Cardiac muscle cell (in vitro differentiated cells and primary cell): Measurements from ENCODE around the gene GZMH. TPM values are rescaled to one million over a fixed set of nuclear protein-coding genes. Genes with fewer than 3 reads are reported as not detected.

Experiments used
- DNase-seq, 2 donors: peaks; one replicate each; pipeline versions ENCODE4 v3.0.0 to v3.0.0-alpha.2; 2010 to 2017; ENCODE audit warnings: low read depth in 1 of 2, low spot score in 1 of 2
- H3K27ac ChIP-seq: fragments of 200-600 bp; sonication (generic); 2 replicates; pipeline ENCODE4 v1.5.1; 2016
- H3K27me3 ChIP-seq: fragments of 200-600 bp; sonication (generic); 2 replicates; pipeline ENCODE4 v1.6.0; 2016; ENCODE audit warnings: control low read depth
- H3K36me3 ChIP-seq: fragments of 200-600 bp; sonication (generic); 2 replicates; pipeline ENCODE4 v1.5.1; 2016; ENCODE audit warnings: control low read depth
- H3K4me1 ChIP-seq: fragments of 200-600 bp; sonication (generic); 2 replicates; pipeline ENCODE4 v1.8.1; 2017; ENCODE audit warnings: low read depth, mild to moderate bottlenecking, mixed run types
- H3K4me3 ChIP-seq: fragments of 200-600 bp; sonication (generic); 2 replicates; pipeline ENCODE4 v1.5.1; 2016; ENCODE audit warnings: mild to moderate bottlenecking
- H3K9me3 ChIP-seq: fragments of 200-600 bp; sonication (generic); 2 replicates; pipeline ENCODE4 v1.5.1; 2017; ENCODE audit warnings: low read depth, mild to moderate bottlenecking, control low read depth
- CTCF ChIP-seq: IDR thresholded peaks from 2 replicates; pipeline ENCODE4 v1.5.1; 2012; ENCODE audit warnings: low read depth, mild to moderate bottlenecking, low read length
- polyA plus RNA-seq: library from polyadenylated mRNA; unstranded; fragments of >200 nt; fragmentation: Nextera tagmentation; extraction: Ambion mirVana; gene quantifications from 2 replicates; pipeline ENCODE4 v1.2.1, GENCODE V29; 2016
- total RNA-seq: library from RNA; depleted of rRNA; stranded (reverse); fragments of >200 nt; gene quantifications from 2 replicates; pipeline ENCODE4 v1.2.3, GENCODE V29; 2016

Gene GZMH
- total and polyA plus RNA-seq, 2 experiments from 2014 or later: not detected

- H3K27ac ChIP-seq: no peak overlapping the region
- H3K36me3 ChIP-seq: no peaks in the 10 kb centered on the region
Observed at GRCh38 chr14:24578558-24578957, 30.9 kb downstream of the GZMH start.

GRCh38 chr14:24576771-24577170 lies 32.7 kb downstream of the GZMH start:
- Histone ChIP-seq H3K27me3 (no peaks in the 10 kb centered on the region), H3K9me3 (no peaks in the 10 kb centered on the region), H3K4me3 (no peak overlapping the region), H3K36me3 (no peaks in the 10 kb centered on the region), H3K4me1 (no peaks in the 10 kb centered on the region), H3K27ac (no peak overlapping the region)
- no peak for TF ChIP-seq CTCF
- no peak for DNase-seq

More at GRCh38 chr14:24578558-24578957, 30.9 kb downstream of the GZMH start:
- Histone ChIP-seq H3K27me3 (no peaks in the 10 kb centered on the region), H3K4me3 (no peak overlapping the region), H3K9me3 (no peaks in the 10 kb centered on the region), H3K4me1 (no peaks in the 10 kb centered on the region)
- TF ChIP-seq CTCF: no peak
- no peak for DNase-seq

- Histone ChIP-seq H3K27ac (no peak within 1 kb of the TSS), H3K4me3 (no peak within 1 kb of the TSS), H3K36me3 (no peaks in the 10 kb centered on the region), H3K27me3 (no peaks in the 10 kb centered on the region), H3K9me3 (no peaks in the 10 kb centered on the region), H3K4me1 (no peaks in the 10 kb centered on the region)
- no peak for TF ChIP-seq CTCF
- no peak for DNase-seq
Observed at GRCh38 chr14:24576182-24576581, 33.3 kb downstream of the GZMH start, which contains the start of gene CTSG. TSS of gene CTSG (minus strand) at chr14:24576250. CDS start at chr14:24576223, 27 bp downstream.

- H3K4me3 ChIP-seq: no peak overlapping the region
- no peaks in the 10 kb centered on the region for H3K36me3 ChIP-seq
- no peak overlapping the region for H3K27ac ChIP-seq
- no peak for TF ChIP-seq CTCF
- no peaks in the 10 kb centered on the region for H3K27me3 ChIP-seq
- H3K9me3 ChIP-seq: no peaks in the 10 kb centered on the region
- H3K4me1 ChIP-seq: no peaks in the 10 kb centered on the region
- DNase-seq: no peak
Observed at GRCh38 chr14:24574206-24574774, 35.2 kb downstream of the GZMH start.

- Histone ChIP-seq H3K27me3 (no peaks in the 10 kb centered on the region), H3K36me3 (no peaks in the 10 kb centered on the region), H3K9me3 (no peaks in the 10 kb centered on the region), H3K4me1 (no peaks in the 10 kb centered on the region), H3K27ac (no peak overlapping the region), H3K4me3 (no peak overlapping the region)
- TF ChIP-seq CTCF: no peak
- no peak for DNase-seq
Observed at GRCh38 chr14:24566318-24566717, 43.2 kb downstream of the GZMH start.
